CD4-positive, CD25-positive, alpha-beta regulatory T cell (primary cell): ENCODE data around the gene SDK1. TPM values are rescaled to one million over a fixed set of nuclear protein-coding genes. Genes with fewer than 3 reads are reported as not detected.
"Not testable (repeated sequence)": the region's sequence is repeated elsewhere in the genome, so short reads cannot be mapped to it uniquely, and the experiment has no call there.

Source experiments
- ATAC-seq, 2 donors: fragments of 150-1000 bp; cut with Tn5 transposase; one replicate each; pipeline ENCODE4 v1.10.0; 2021; ENCODE audit warnings: low read depth in 2 of 2, moderate number of reproducible peaks in 2 of 2, moderate library complexity in 1 of 2
- DNase-seq, 3 donors: peaks; one replicate each; pipeline versions ENCODE4 v3.0.0 to v3.0.0-alpha.2; 2012 to 2022; ENCODE audit warnings: mixed read lengths in 1 of 3
- H3K27ac ChIP-seq: one replicate; pipeline ENCODE4 v1.7.0; 2013; ENCODE audit warnings: mild to moderate bottlenecking, low read length; ENCODE audit not compliant: insufficient read depth, poor library complexity, severe bottlenecking
- H3K27me3 ChIP-seq: one replicate; pipeline ENCODE4 v1.7.0; 2013; ENCODE audit warnings: low read length; ENCODE audit not compliant: control insufficient read depth, insufficient read depth
- H3K36me3 ChIP-seq: one replicate; pipeline ENCODE4 v1.7.0; 2013; ENCODE audit warnings: mild to moderate bottlenecking, low read length, moderate library complexity; ENCODE audit not compliant: control insufficient read depth, insufficient read depth
- H3K4me1 ChIP-seq: 2 replicates; pipeline ENCODE4 v1.7.0; 2013; ENCODE audit warnings: mild to moderate bottlenecking, low read length; ENCODE audit not compliant: insufficient read depth, control insufficient read depth, poor library complexity, severe bottlenecking
- H3K4me3 ChIP-seq: one replicate; pipeline ENCODE4 v1.7.0; 2013; ENCODE audit warnings: low read depth, mild to moderate bottlenecking, low read length, moderate library complexity
- H3K9me3 ChIP-seq, 2 experiments: 1 replicate in 1 of 2; 2 replicates in 1 of 2; pipeline ENCODE4 v1.7.0; 2013; ENCODE audit warnings: low read length in 2 of 2, mild to moderate bottlenecking in 1 of 2, moderate library complexity in 1 of 2; ENCODE audit not compliant: control insufficient read depth in 2 of 2
- H3K27ac Mint-ChIP-seq, 3 donors: one replicate each; pipeline ENCODE4 v1.8.0; 2020 to 2022; ENCODE audit warnings: mild to moderate bottlenecking in 3 of 3, mixed read lengths in 3 of 3, moderate library complexity in 2 of 3
- H3K27me3 Mint-ChIP-seq: one replicate; pipeline ENCODE4 v1.8.0; 2022; ENCODE audit warnings: mild to moderate bottlenecking, mixed read lengths
- H3K36me3 Mint-ChIP-seq: one replicate; pipeline ENCODE4 v1.8.0; 2020; ENCODE audit warnings: mixed read lengths
- H3K4me1 Mint-ChIP-seq, 4 donors: one replicate each; pipeline ENCODE4 v1.8.0; 2020 to 2022; ENCODE audit warnings: mixed read lengths in 4 of 4, mild to moderate bottlenecking in 1 of 4
- H3K4me3 Mint-ChIP-seq, 4 donors: one replicate each; pipeline ENCODE4 v1.8.0; 2020 to 2022; ENCODE audit warnings: mild to moderate bottlenecking in 4 of 4, mixed read lengths in 4 of 4, moderate library complexity in 3 of 4
- H3K9me3 Mint-ChIP-seq, 7 donors: one replicate each; pipeline ENCODE4 v1.8.0; 2020 to 2022; ENCODE audit warnings: mixed read lengths in 7 of 7, mild to moderate bottlenecking in 3 of 7, moderate library complexity in 2 of 7
- polyA plus RNA-seq, 4 donors: library from polyadenylated mRNA; unstranded; fragments of 300-500 nt; fragmentation: Illumina TruSeq; gene quantifications; one replicate each; pipeline ENCODE4 v1.2.3, GENCODE V29; 2021
- total RNA-seq: library from RNA; stranded (reverse); gene quantifications from one replicate; pipeline ENCODE4 v1.2.3, GENCODE V29; 2022

Gene SDK1
- total and polyA plus RNA-seq, 5 donors from 2014 or later, result 0.47 TPM; not detected in 4

DNA sequence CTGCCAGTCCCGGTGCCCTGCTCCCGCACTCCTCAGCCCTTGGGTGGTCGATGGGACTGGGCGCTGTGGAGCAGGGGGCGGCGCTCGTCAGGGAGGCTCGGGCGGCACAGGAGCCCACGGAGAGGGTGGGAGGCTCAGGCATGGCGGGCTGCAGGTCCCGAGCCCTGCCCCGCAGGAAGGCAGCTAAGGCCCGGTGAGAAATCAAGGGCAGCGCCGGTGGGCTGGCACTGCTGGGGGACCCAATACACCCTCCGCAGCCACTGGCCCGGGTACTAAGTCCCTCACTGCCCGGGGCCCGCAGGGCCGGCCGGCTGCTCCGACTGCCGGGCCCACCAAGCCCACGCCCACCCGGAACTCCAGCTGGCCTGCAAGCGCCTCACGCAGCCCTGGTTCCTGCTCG, 1012.9 kb downstream of the SDK1 start:
- DNase-seq, H3K27me3 Mint-ChIP-seq, H3K4me3 Mint-ChIP-seq, ATAC-seq, H3K9me3 ChIP-seq, H3K4me1 ChIP-seq, H3K27ac ChIP-seq, H3K36me3 ChIP-seq, H3K9me3 Mint-ChIP-seq, H3K36me3 Mint-ChIP-seq, H3K27ac Mint-ChIP-seq, H3K27me3 ChIP-seq, H3K4me3 ChIP-seq, H3K4me1 Mint-ChIP-seq: not testable (repeated sequence)

DNA sequence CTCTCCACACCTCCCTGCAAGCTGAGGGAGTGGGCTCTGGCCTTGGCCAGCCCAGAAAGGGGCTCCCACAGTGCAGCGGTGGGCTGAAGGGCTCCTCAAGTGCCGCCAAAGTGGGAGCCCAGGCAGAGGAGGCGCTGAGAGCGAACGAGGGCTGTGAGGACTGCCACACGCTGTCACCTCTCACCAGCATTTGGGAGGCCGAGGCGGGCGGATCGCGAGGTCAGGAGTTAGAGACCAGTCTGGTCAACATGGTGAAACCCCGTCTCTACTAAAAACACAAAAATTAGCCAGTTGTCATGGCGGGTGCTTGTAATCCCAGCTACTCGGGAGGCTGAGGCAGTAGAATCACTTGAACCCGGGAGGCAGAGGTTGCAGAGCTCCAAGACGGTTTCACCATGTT, 1013.3 kb downstream of the SDK1 start:
- not testable (repeated sequence) for DNase-seq, H3K36me3 Mint-ChIP-seq, ATAC-seq, H3K27me3 ChIP-seq, H3K27me3 Mint-ChIP-seq, H3K27ac Mint-ChIP-seq, H3K4me1 Mint-ChIP-seq, H3K9me3 ChIP-seq, H3K36me3 ChIP-seq, H3K4me1 ChIP-seq, H3K27ac ChIP-seq, H3K9me3 Mint-ChIP-seq, H3K4me3 Mint-ChIP-seq, H3K4me3 ChIP-seq
